Heart left ventricle (tissue), 16 donors: ENCODE results near the gene TFEB. TPM values are rescaled to one million over a fixed set of nuclear protein-coding genes. Genes with fewer than 3 reads are reported as not detected.

ENCODE experiments used
- ATAC-seq, 4 donors: fragments of 200-7000 bp; cut with Tn5 transposase; one replicate each; pipeline ENCODE4 v1.9.1; 2020 to 2022; ENCODE audit warnings: moderate library complexity in 4 of 4, mild to moderate bottlenecking in 3 of 4, moderate number of reproducible peaks in 1 of 4
- DNase-seq, 5 donors: peaks; one replicate each; pipeline ENCODE4 v3.0.0-alpha.2; 2020
- H3K27ac ChIP-seq, 12 donors: fragments of 200-600 bp; sonication (generic) in 4 of 12; one replicate each; pipeline versions ENCODE4 v1.5.0 to v1.8.0; 2016 to 2022; ENCODE audit warnings: mild to moderate bottlenecking in 2 of 12
- H3K27me3 ChIP-seq, 9 donors: fragments of 200-600 bp; sonication (generic) in 2 of 9; one replicate each; pipeline versions ENCODE4 v1.5.1 to v1.8.0; 2016 to 2022; ENCODE audit warnings: mild to moderate bottlenecking in 3 of 9
- H3K36me3 ChIP-seq, 9 donors: fragments of 200-600 bp; sonication (generic) in 2 of 9; one replicate each; pipeline versions ENCODE4 v1.5.0 to v1.8.0; 2018 to 2022; ENCODE audit warnings: mild to moderate bottlenecking in 2 of 9
- H3K4me1 ChIP-seq, 12 donors: fragments of 200-600 bp; sonication (generic) in 4 of 12; one replicate each; pipeline versions ENCODE4 v1.5.0 to v1.8.0; 2016 to 2022; ENCODE audit warnings: mild to moderate bottlenecking in 3 of 12
- H3K4me3 ChIP-seq, 12 donors: fragments of 200-600 bp; sonication (generic) in 4 of 12; one replicate each; pipeline versions ENCODE4 v1.5.0 to v1.8.0; 2017 to 2022; ENCODE audit warnings: mild to moderate bottlenecking in 9 of 12, moderate library complexity in 4 of 12
- H3K9me3 ChIP-seq, 12 donors: fragments of 200-600 bp; sonication (generic) in 4 of 12; one replicate each; pipeline versions ENCODE4 v1.5.0 to v1.8.0; 2016 to 2022; ENCODE audit warnings: mild to moderate bottlenecking in 1 of 12
- CTCF ChIP-seq, 12 donors: fragments of 200-600 bp; sonication (generic) in 4 of 12; IDR thresholded peaks; one replicate each; pipeline versions ENCODE4 v1.5.0 to v1.8.0; 2018 to 2022; ENCODE audit warnings: antibody characterized with exemption in 12 of 12, mild to moderate bottlenecking in 5 of 12
- POLR2A ChIP-seq, 2 donors: fragments of 450-650 bp; IDR thresholded peaks; one replicate each; pipeline ENCODE4 v1.6.1; 2017; ENCODE audit warnings: antibody characterized with exemption in 2 of 2, mild to moderate bottlenecking in 2 of 2, moderate library complexity in 2 of 2
- WGBS, 4 donors: extraction: QIAGEN DNeasy Blood & Tissue Kit in 2 of 4; methylation state at CpG; one replicate each; pipeline versions ENCODE4 v1.1.5 to v1.1.7; 2013 to 2018; 5-methylcytosine and 5-hydroxymethylcytosine counted together
- intact Hi-C, 10 donors: fragments of 100-400 bp; cut with DNase I; formaldehyde crosslinking; loops; one replicate each; pipeline versions ENCODE4 v1.11.1 to v1.14.2; 2022
- polyA plus RNA-seq, 2 donors: library from polyadenylated mRNA; stranded (reverse); fragments of 200-250 nt; gene quantifications; one replicate each; pipeline ENCODE4 v1.2.3, GENCODE V29; 2013
- total RNA-seq, 9 donors: library from RNA; depleted of rRNA in 2 of 9; stranded (reverse); fragments of >200 nt in 2 of 9; fragmentation: NEBNext Ultra II Directional in 3 of 9; extraction: Animal tissue kit (Norgen Biotek cat#: 25700) in 3 of 9; gene quantifications; one replicate each; pipeline versions ENCODE4 v1.1.0 to v1.2.4, GENCODE V29; 2016 to 2023
- donor health status: ischemic (EF 13 %, LVEDD 7.1; RV severe dilation, severe dysfunction).
- donor health status: healthy with polysubstance abuse.
- donor health status: DM: no; HTN: yes; CAD: no.
- donor health status: DM: no; HTN: no; CAD: no.
- donor health status: ischemic (EF 25% LVEDD 6.9; RV normal size, moderate dysfunction).
- donor health status: ischemic (EF 25% LVEDD 5.7; RV mildly dilated, moderate dysfunction).
- donor health status: healthy.
- donor health status: DM: yes; HTN: yes; CAD: no.
- donor health status: ischemic (EF 35%, LVEDD 5.7; RV mildly dilated, moderate dysfunction).
- donor health status: nonischemic (EF 11% LVEDD 7.7; RV severe dilation, severe dysfunction).
- donor health status: DM: yes; HTN: yes; CAD: no.
- donor health status: PGD.
- donor health status: ischemic (EF 29% LVEDD 5.4; RV normal size, mild dysfunction).
- donor health status: nonischemic (EF 23%, LVEDD 6.1; RV moderate dilation, normal function).

Gene TFEB
- total and polyA plus RNA-seq, 11 donors: 26.2 to 47.2 (median 40.4) TPM

GRCh38 chr6:41694815-41695526 is 40.4 kb downstream of the TFEB start:
- H3K9me3 ChIP-seq: no peaks in the 10 kb centered on the region
- peaks cover 0 to 49% (median 32%) of the 10 kb centered on the region in 12 donors for H3K4me1 ChIP-seq
- 79 to 98% (median 93%) methylated on average over 4 to 6 of the region's 6 CpGs for WGBS, 4 donors
- intact Hi-C loops: loop anchor here in 2 of 10 donors (5.0 to 10.0 kb wide), 2 partner anchors 80 to 82 kb away; partner anchors contain the start of gene FRS3 (in 2 of the 2)
- no peaks in the 10 kb centered on the region for H3K27me3 ChIP-seq
- peaks cover 0 to 26% (median 11%) of the 10 kb centered on the region in 9 donors for H3K36me3 ChIP-seq
- peak in 1 of 5 donors; percentile 44 for DNase-seq
- TF ChIP-seq CTCF (IDR thresholded peaks at IDR 0.05): no peak
- no peak for TF ChIP-seq POLR2A (IDR thresholded peaks at IDR 0.05)
- no peak overlapping the region for H3K4me3 ChIP-seq
- no peak overlapping the region for H3K27ac ChIP-seq
- peak in 1 of 4 donors; percentile 19 for ATAC-seq

GRCh38 chr6:41693281-41694240 is 41.8 kb downstream of the TFEB start:
- peaks cover 0 to 38% (median 20%) of the 10 kb centered on the region in 9 donors for H3K36me3 ChIP-seq
- WGBS, 4 donors: 65 to 75% (median 73%) methylated on average over 5 to 10 of the region's 10 CpGs
- no peaks in the 10 kb centered on the region for H3K9me3 ChIP-seq
- TF ChIP-seq POLR2A (IDR thresholded peaks at IDR 0.05) (no peak), CTCF (IDR thresholded peaks at IDR 0.05) (no peak)
- ATAC-seq (peak; percentile 23 to 58 (median 45)), DNase-seq (peak in 1 of 5 donors; percentile 47)
- no peak overlapping the region for H3K4me3 ChIP-seq
- no peaks in the 10 kb centered on the region for H3K27me3 ChIP-seq
- peaks cover 0 to 50% (median 23%) of the 10 kb centered on the region in 12 donors for H3K4me1 ChIP-seq
- intact Hi-C loops: loop anchor here in 2 of 10 donors (5.0 to 10.0 kb wide), 2 partner anchors 81 to 84 kb away; partner anchors contain the start of gene FRS3 (in 2 of the 2)
- H3K27ac ChIP-seq: peak overlapping the region in 2 of 12 donors; percentile 6 to 22

GRCh38 chr6:41692730-41693129 is 42.7 kb downstream of the TFEB start:
- Histone ChIP-seq H3K36me3 (peaks cover 0 to 39% (median 26%) of the 10 kb centered on the region in 9 donors), H3K4me1 (peaks cover 0 to 50% (median 15%) of the 10 kb centered on the region in 12 donors), H3K27me3 (no peaks in the 10 kb centered on the region), H3K27ac (no peak overlapping the region), H3K9me3 (no peaks in the 10 kb centered on the region), H3K4me3 (no peak overlapping the region)
- TF ChIP-seq CTCF (IDR thresholded peaks at IDR 0.05): no peak
- TF ChIP-seq POLR2A (IDR thresholded peaks at IDR 0.05): no peak
- DNase-seq (no peak), ATAC-seq (no peak)
- 92 to 100% (median 96%) methylated on average over 2 of the region's 2 CpGs for WGBS, 4 donors
- intact Hi-C loops: loop anchor here in 2 of 10 donors (5.0 to 10.0 kb wide), 2 partner anchors 82 to 85 kb away; partner anchors contain the start of gene FRS3 (in 2 of the 2)
